Superior temporal gyrus (tissue), 1 donor: ENCODE results near the gene PTPN13.

Experiments
- DNase-seq: peaks from one replicate; pipeline ENCODE4 v3.0.0-alpha.2; 2016; ENCODE audit errors: extremely low spot score

PTPN13 gene

DNA sequence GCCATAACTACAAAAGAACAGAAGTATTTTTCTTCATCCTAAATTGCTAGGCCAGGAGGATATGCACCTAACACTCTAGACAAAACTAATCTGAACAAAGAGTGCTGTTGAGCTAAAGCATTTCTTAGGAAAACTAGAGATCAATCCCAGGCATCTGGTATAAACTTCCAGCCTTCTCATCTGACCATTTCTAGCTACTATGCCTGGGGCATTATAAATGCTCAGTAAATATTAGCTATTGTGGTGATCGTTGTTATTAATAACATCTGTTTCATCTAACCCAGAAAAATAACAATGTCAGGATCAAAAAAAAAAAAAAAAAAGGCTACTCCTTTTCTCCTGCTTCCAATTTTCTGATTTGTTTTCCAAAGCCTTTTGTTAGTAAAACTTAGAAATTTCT, 262.8 kb downstream of the PTPN13 start:
- DNase-seq = no peak

DNA sequence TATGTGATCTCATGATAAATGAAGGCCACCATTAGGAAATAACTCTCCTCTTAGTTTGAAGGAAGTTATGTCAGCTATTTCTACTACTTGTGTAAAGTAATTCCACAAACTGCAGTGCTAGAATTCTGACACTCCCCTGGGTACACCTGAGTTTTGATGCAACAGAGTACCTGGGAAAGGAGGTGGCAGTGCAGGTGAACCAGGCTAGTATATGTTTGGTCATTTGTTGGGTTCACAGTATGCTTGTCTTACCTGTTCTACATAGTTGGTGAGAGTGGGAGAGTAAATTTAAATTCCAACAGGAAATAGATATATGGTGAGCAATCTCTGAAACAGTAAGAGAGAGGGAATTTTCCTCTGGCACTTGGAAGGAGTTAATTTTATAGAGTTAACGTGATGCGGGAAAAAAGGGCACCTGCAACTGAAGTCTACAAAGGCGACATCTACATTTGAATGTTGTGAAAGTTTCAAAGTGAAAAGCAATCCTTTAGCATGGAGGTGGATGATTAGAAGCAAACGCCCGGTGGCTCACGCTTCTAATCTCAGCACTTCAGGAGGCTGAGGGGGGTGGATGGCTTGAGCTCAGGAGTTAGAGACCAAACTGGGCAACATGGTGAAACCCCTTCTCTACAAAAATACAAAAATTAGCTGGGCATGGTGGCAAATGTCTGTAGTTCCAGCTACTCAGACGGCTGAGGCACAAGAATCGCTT, 263.4 kb downstream of the PTPN13 start:
- no peak for DNase-seq
